CD4-positive, alpha-beta T cell treated with Interleukin-4 for 1 hour (primary cell): Measurements from ENCODE around the gene GALM.
"Not testable (repeated sequence)": the region's sequence is repeated elsewhere in the genome, so short reads cannot be mapped to it uniquely, and the experiment has no call there.

Experiments
- DNase-seq, 2 donors: peaks; one replicate each; pipeline ENCODE4 v3.0.0-alpha.2; 2020 to 2022

The GALM gene

GRCh38 chr2:38682620-38683019 is 16.7 kb downstream of the GALM start:
- peak in 1 of 2 donors; percentile 56 for DNase-seq

- DNase-seq = no peak
Measured at GRCh38 chr2:38683766-38684165, 17.9 kb downstream of the GALM start.

- no peak for DNase-seq
Measured at GRCh38 chr2:38685116-38685735, 19.3 kb downstream of the GALM start.

GRCh38 chr2:38690499-38691420 is 24.8 kb downstream of the GALM start:
- no peak for DNase-seq

GRCh38 chr2:38691994-38692393 is 26.1 kb downstream of the GALM start:
- no peak for DNase-seq

GRCh38 chr2:38692636-38693318 is 26.9 kb downstream of the GALM start:
- no peak for DNase-seq

GRCh38 chr2:38697116-38697840 is 31.4 kb downstream of the GALM start:
- peak; percentile 50 to 81 for DNase-seq

- no peak for DNase-seq
Measured at GRCh38 chr2:38698467-38699003, 32.6 kb downstream of the GALM start.

- peak in 1 of 2 donors; percentile 72 for DNase-seq
Measured at GRCh38 chr2:38700113-38700785, 34.3 kb downstream of the GALM start.

GRCh38 chr2:38700881-38701458 is 35.1 kb downstream of the GALM start:
- DNase-seq = no peak

GRCh38 chr2:38701542-38701941 is 35.6 kb downstream of the GALM start:
- DNase-seq = no peak

- no peak for DNase-seq
Measured at GRCh38 chr2:38702413-38702812, 36.5 kb downstream of the GALM start.

GRCh38 chr2:38703336-38703735 is 37.4 kb downstream of the GALM start:
- not testable (repeated sequence) for DNase-seq

GRCh38 chr2:38704664-38705063 is 38.8 kb downstream of the GALM start:
- DNase-seq = no peak

GRCh38 chr2:38706846-38707345 is 41.0 kb downstream of the GALM start:
- no peak for DNase-seq

- not testable (repeated sequence) for DNase-seq
Measured at GRCh38 chr2:38708491-38708890, 42.6 kb downstream of the GALM start.

- DNase-seq = no peak
Measured at GRCh38 chr2:38708900-38709566, 43.1 kb downstream of the GALM start.

GRCh38 chr2:38709567-38710194 is 43.8 kb downstream of the GALM start:
- DNase-seq = peak in 1 of 2 donors; percentile 77

- DNase-seq = no peak
Measured at GRCh38 chr2:38711558-38711957, 45.6 kb downstream of the GALM start.

GRCh38 chr2:38712413-38712812 is 46.5 kb downstream of the GALM start:
- no peak for DNase-seq
